Measurements from ENCODE around the gene PMM1.
"Not testable (repeated sequence)": the region's sequence is repeated elsewhere in the genome, so short reads cannot be mapped to it uniquely, and the experiment has no call there.

Gene PMM1

DNA sequence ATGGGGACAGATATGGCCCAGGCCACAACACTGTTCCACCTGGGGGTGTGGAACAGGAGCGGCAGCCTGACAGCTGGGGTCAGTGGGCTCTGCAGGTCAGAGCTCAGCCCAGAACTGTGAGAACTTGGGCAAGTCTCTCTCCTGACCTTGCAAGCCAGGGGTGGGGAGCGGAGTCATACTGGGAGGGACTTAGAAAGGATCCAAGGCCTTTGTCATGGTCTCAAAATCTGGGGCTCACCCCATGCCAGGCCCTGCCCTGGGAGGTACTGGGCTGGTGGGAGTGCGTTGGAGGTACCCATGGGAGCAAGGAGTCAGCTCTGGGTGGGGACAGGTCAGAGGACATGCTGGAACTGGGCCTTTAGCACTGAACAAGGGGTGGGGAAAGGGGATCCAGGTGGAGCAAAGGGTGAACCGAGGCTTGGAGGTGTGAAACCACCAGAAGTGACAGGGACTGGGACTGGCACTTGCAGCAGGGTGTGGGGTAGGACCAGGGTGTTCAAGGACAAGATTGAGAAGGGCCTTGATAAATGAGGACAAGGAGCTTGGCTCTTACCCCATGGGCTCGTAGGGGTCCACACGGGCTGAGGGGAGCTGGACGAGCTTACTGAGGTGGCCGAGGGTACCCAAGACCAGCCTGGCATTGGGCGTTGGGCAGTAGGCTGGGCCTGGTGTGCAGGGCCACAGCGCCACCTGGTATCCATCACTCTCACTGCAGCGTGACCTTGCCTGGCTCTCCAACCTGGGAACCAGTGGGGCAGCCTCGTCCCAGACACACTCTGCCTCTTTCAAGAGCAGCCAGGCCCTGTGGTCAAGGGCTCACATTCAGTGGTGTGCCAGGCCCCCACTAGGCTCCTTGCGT lies 7.4 kb upstream of the PMM1 start:
- DNase-seq (ENCODE audit: low spot score): peak; percentile 73
- H3K27ac ChIP-seq: peak overlapping the region in 1 of 2 donors; percentile 41

GRCh38 chr22:41595703-41596102 lies 6.1 kb upstream of the PMM1 start:
- no peak for TF ChIP-seq CTCF (IDR thresholded peaks at IDR 0.05)
- no peak for DNase-seq (ENCODE audit: low spot score)
- no peak overlapping the region for H3K4me3 ChIP-seq
- H3K27ac ChIP-seq: no peak overlapping the region

More for the DNA sequence above, 7.4 kb upstream of the PMM1 start:
- TF ChIP-seq CTCF (IDR thresholded peaks at IDR 0.05): peak; percentile 74
- H3K4me3 ChIP-seq: no peak overlapping the region

- DNase-seq (ENCODE audit: low spot score): peak; percentile 60
- H3K27ac ChIP-seq, H3K4me3 ChIP-seq: not testable (repeated sequence)
Observed at GRCh38 chr22:41593336-41593960, 3.8 kb upstream of the PMM1 start.

GRCh38 chr22:41587347-41587723 lies 2.3 kb downstream of the PMM1 start:
- no peak for DNase-seq (ENCODE audit: low spot score)
- H3K27ac ChIP-seq: no peak overlapping the region
- TF ChIP-seq CTCF (IDR thresholded peaks at IDR 0.05): no peak
- no peak overlapping the region for H3K4me3 ChIP-seq

DNA sequence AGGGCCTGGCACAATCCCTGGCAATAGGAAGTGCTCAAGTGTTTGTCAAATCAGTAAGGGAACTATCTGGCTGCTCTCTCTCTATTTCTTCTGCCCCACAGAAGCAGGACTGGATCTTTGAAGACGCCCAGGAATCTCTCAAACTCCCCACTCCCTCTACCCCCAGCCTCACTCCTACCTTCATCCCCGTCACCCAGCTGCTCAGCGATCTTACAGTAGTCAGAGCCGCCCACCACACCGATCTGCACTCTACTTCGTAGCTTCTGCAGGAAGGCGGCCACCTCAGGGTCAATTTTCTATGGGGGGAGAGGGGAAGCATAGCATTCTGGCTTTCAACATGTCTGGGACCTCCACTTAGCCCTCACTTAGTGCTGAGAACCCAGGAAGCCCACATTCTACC lies 3.7 kb downstream of the PMM1 start:
- Histone ChIP-seq H3K27ac (no peak overlapping the region), H3K4me3 (no peak overlapping the region)
- TF ChIP-seq CTCF (IDR thresholded peaks at IDR 0.05): no peak
- no peak for DNase-seq (ENCODE audit: low spot score)

- DNase-seq (ENCODE audit: low spot score): no peak
- Histone ChIP-seq H3K4me3 (no peak overlapping the region), H3K27ac (no peak overlapping the region)
- TF ChIP-seq CTCF (IDR thresholded peaks at IDR 0.05): no peak
Observed at GRCh38 chr22:41584881-41585280, 4.8 kb downstream of the PMM1 start.

- no peak for TF ChIP-seq CTCF (IDR thresholded peaks at IDR 0.05)
- H3K27ac ChIP-seq: no peak overlapping the region
- DNase-seq (ENCODE audit: low spot score): no peak
- no peak overlapping the region for H3K4me3 ChIP-seq
Observed at GRCh38 chr22:41582694-41583093, 6.9 kb downstream of the PMM1 start.
